GM18867 (cell line): ENCODE measurements around the gene LIX1.
"Not testable (repeated sequence)": the region's sequence is repeated elsewhere in the genome, so short reads cannot be mapped to it uniquely, and the experiment has no call there.

ENCODE experiments used
- ATAC-seq: cut with Tn5 transposase; IDR thresholded peaks from one replicate; pipeline ENCODE4 v1.9.1; 2021; ENCODE audit warnings: mild to moderate bottlenecking, moderate library complexity; ENCODE audit not compliant: unreplicated experiment

Gene LIX1

GRCh38 chr5:97142521-97143254 is at the start of gene LIX1:
Gene LIX1, minus strand, starts transcription at chr5:97142611. Its CDS starts 35 bp downstream, at chr5:97142576.
- ATAC-seq: peak; percentile 89

- ATAC-seq: no peak
These were observed 49.5 kb upstream of the LIX1 start for GRCh38 chr5:97191893-97192292.

- ATAC-seq: not testable (repeated sequence)
These were observed 47.1 kb upstream of the LIX1 start for GRCh38 chr5:97189523-97189922.

GRCh38 chr5:97183930-97184213 is 41.5 kb upstream of the LIX1 start:
- ATAC-seq: no peak

- peak; percentile 89 for ATAC-seq
These were observed 40.9 kb upstream of the LIX1 start, which contains the start of gene RIOK2 for GRCh38 chr5:97183100-97183929. Gene RIOK2, minus strand, starts transcription at chr5:97183247. Its CDS starts 56 bp downstream, at chr5:97183191.

- no peak for ATAC-seq
These were observed 40.2 kb upstream of the LIX1 start for GRCh38 chr5:97182571-97183099.

GRCh38 chr5:97181856-97182545 is 39.6 kb upstream of the LIX1 start:
- no peak for ATAC-seq

- ATAC-seq: not testable (repeated sequence)
These were observed 37.0 kb upstream of the LIX1 start for GRCh38 chr5:97179457-97179856.

GRCh38 chr5:97172227-97172626 is 29.8 kb upstream of the LIX1 start:
- ATAC-seq: no peak

- ATAC-seq: no peak
These were observed 29.3 kb upstream of the LIX1 start for GRCh38 chr5:97171703-97172102.

- ATAC-seq: peak; percentile 70
These were observed 25.0 kb upstream of the LIX1 start for GRCh38 chr5:97167435-97167834.

- no peak for ATAC-seq
These were observed 23.3 kb upstream of the LIX1 start for GRCh38 chr5:97165726-97166125.

- no peak for ATAC-seq
These were observed 22.4 kb upstream of the LIX1 start for GRCh38 chr5:97164846-97165245.

GRCh38 chr5:97163790-97164285 is 21.4 kb upstream of the LIX1 start:
- ATAC-seq: no peak

GRCh38 chr5:97163360-97163764 is 21.0 kb upstream of the LIX1 start:
- no peak for ATAC-seq

GRCh38 chr5:97162045-97162444 is 19.6 kb upstream of the LIX1 start:
- ATAC-seq: peak; percentile 77

GRCh38 chr5:97157689-97158088 is 15.3 kb upstream of the LIX1 start:
- no peak for ATAC-seq

GRCh38 chr5:97151370-97151769 is 9.0 kb upstream of the LIX1 start:
- no peak for ATAC-seq

GRCh38 chr5:97150401-97150800 is 8.0 kb upstream of the LIX1 start:
- ATAC-seq: no peak

- ATAC-seq: no peak
These were observed 7.3 kb upstream of the LIX1 start for GRCh38 chr5:97149709-97150108.

- no peak for ATAC-seq
These were observed 5.9 kb upstream of the LIX1 start for GRCh38 chr5:97148288-97148687.
